HepG2 (cell line): ENCODE measurements around the gene ANKRD6. TPM values are rescaled to one million over a fixed set of nuclear protein-coding genes. Genes with fewer than 3 reads are reported as not detected.

Experiments
- ATAC-seq: fragments of 200-7000 bp; cut with Tn5 transposase; 3 replicates; pipeline ENCODE4 v1.9.1; 2020; ENCODE audit warnings: mild to moderate bottlenecking, moderate library complexity
- BruUV-seq: library from RNA; stranded (reverse); fragments of 400-500 nt; replicated peaks from 2 replicates; lab custom pipeline; 2021; lab: Mats Ljungman, UMichigan
- CTCF ChIA-PET: fragments of 300-600 bp; formaldehyde crosslinking; extraction: SDS; loops from one replicate; lab custom pipeline; 2021; ENCODE audit warnings: low total read pairs, inconsistent platforms, low intra/inter-chr PET ratio; lab: Yijun Ruan, JAX
- POLR2A ChIA-PET: fragments of 350-600 bp; sonication (Branson Sonifier 250); formaldehyde crosslinking; loops from one replicate; lab custom pipeline; 2020; ENCODE audit warnings: antibody characterized with exemption, inconsistent platforms; lab: Yijun Ruan, JAX
- DNase-seq: peaks from one replicate; pipeline ENCODE4 v3.0.0-alpha.2; 2015; ENCODE audit warnings: low spot score
- FAIRE-seq: peaks from 3 replicates; lab custom pipeline; 2011; peaks lifted over from hg19 to GRCh38; lab: Jason Lieb, UNC
- H2AFZ ChIP-seq: one replicate; pipeline ENCODE4 v1.6.1; 2011; ENCODE audit warnings: low read length, inconsistent platforms
- H3K27ac ChIP-seq: fragments of 300-600 bp; 3 replicates; pipeline ENCODE4 v1.8.0; 2011; ENCODE audit warnings: mixed run types, mild to moderate bottlenecking, mixed read lengths, low read length, inconsistent platforms; ENCODE audit not compliant: insufficient read depth; ENCODE audit errors: extremely low read length
- H3K27me3 ChIP-seq, 2 experiments: fragments of 200-600 bp in 1 of 2; 2 replicates in 1 of 2; 3 replicates in 1 of 2; pipeline versions ENCODE4 v1.6.0 to v1.8.0; 2011; ENCODE audit warnings: low read length in 2 of 2, mild to moderate bottlenecking in 2 of 2, moderate library complexity in 2 of 2, inconsistent platforms in 1 of 2; ENCODE audit not compliant: insufficient read depth in 2 of 2, control insufficient read depth in 1 of 2
- H3K36me3 ChIP-seq, 2 experiments: fragments of 200-600 bp in 1 of 2; replicated peaks in 1 of 2; 2 replicates in 1 of 2; 3 replicates in 1 of 2; pipeline versions ENCODE4 v1.5.1 to v1.8.0; 2011; ENCODE audit warnings: low read length in 2 of 2, inconsistent platforms in 1 of 2; ENCODE audit not compliant: insufficient read depth in 2 of 2, control insufficient read depth in 1 of 2
- H3K4me1 ChIP-seq: 2 replicates; pipeline ENCODE4 v1.5.1; 2012; ENCODE audit warnings: low read length, inconsistent platforms; ENCODE audit not compliant: insufficient read depth
- H3K4me2 ChIP-seq: 2 replicates; pipeline ENCODE4 v1.6.0; 2011; ENCODE audit warnings: low read depth, low read length, inconsistent platforms
- H3K4me3 ChIP-seq, 3 experiments: fragments of 200-600 bp in 1 of 3; sonication (generic), shearing (Covaris generic) in 1 of 3; replicated peaks in 1 of 3; 2 replicates each; pipeline ENCODE4 v1.5.1; 2011 to 2016; ENCODE audit warnings: low read length in 3 of 3, inconsistent platforms in 2 of 3, low read depth in 2 of 3, mild to moderate bottlenecking in 2 of 3, control low read depth in 1 of 3, mixed read lengths in 1 of 3; ENCODE audit not compliant: insufficient read depth in 1 of 3
- H3K79me2 ChIP-seq: one replicate; pipeline ENCODE4 v1.6.1; 2011; ENCODE audit warnings: low read length, inconsistent platforms; ENCODE audit not compliant: insufficient read depth
- H3K9ac ChIP-seq: 2 replicates; pipeline ENCODE4 v1.6.0; 2011; ENCODE audit warnings: mild to moderate bottlenecking, low read depth, low read length, inconsistent platforms; ENCODE audit not compliant: insufficient read depth
- H3K9me3 ChIP-seq: 2 replicates; pipeline ENCODE4 v1.5.1; 2012; ENCODE audit warnings: mild to moderate bottlenecking, low read length
- H4K20me1 ChIP-seq: 2 replicates; pipeline ENCODE4 v1.6.0; 2011; ENCODE audit warnings: inconsistent platforms, mild to moderate bottlenecking, low read length, moderate library complexity; ENCODE audit not compliant: insufficient read depth
- FOXC1 ChIP-seq: sonication (generic); formaldehyde crosslinking; IDR thresholded peaks from 2 replicates; pipeline ENCODE4 v1.8.0; 2022; ENCODE audit warnings: mild to moderate bottlenecking, missing genetic modification reagents, borderline replicate concordance
- MYNN ChIP-seq: sonication (generic); formaldehyde crosslinking; IDR thresholded peaks from 2 replicates; pipeline ENCODE4 v1.4.0; 2020; ENCODE audit warnings: mild to moderate bottlenecking, low read depth, missing genetic modification reagents
- RAD51 ChIP-seq: fragments of 450-650 bp; IDR thresholded peaks from 2 replicates; pipeline ENCODE4 v1.6.1; 2016; ENCODE audit warnings: borderline replicate concordance
- SAP130 ChIP-seq: IDR thresholded peaks from 2 replicates; pipeline ENCODE4 v1.6.1; 2016; ENCODE audit warnings: low read depth
- ZNF891 ChIP-seq: sonication (generic); formaldehyde crosslinking; IDR thresholded peaks from 2 replicates; pipeline ENCODE4 v1.5.0; 2020; ENCODE audit warnings: mild to moderate bottlenecking, missing genetic modification reagents
- WGBS: methylation state at CpG from one replicate; pipeline ENCODE4 v1.1.6; 2017; ENCODE audit warnings: low lambda C conversion rate; 5-methylcytosine and 5-hydroxymethylcytosine counted together
- in situ Hi-C: cut with HindIII; loops from 2 replicates; pipeline ENCODE4 v1.10.0; 2017; ENCODE audit warnings: low pct_unique_long_range_greater_than_20kb; ENCODE audit not compliant: extremely low pct_ligation_motif_present
- intact Hi-C: fragments of 100-400 bp; cut with micrococcal nuclease; formaldehyde crosslinking; loops from one replicate; pipeline ENCODE4 v1.10.0; 2022; ENCODE audit not compliant: unreplicated experiment
- polyA plus RNA-seq, 8 experiments: library from polyadenylated mRNA; depleted of rRNA in 3 of 8; stranded (reverse) in 7 of 8; unstranded in 1 of 8; fragments of >200 nt; fragmentation: Illumina TruSeq in 4 of 8; extraction: Trizol in 4 of 8; gene quantifications; 2 replicates each; pipeline versions ENCODE4 v1.2.1 to v1.2.3, GENCODE V29; 2011 to 2016; ENCODE audit warnings: low read depth in 4 of 8, missing spikeins in 1 of 8, mixed read lengths in 1 of 8; ENCODE audit not compliant: insufficient read depth in 1 of 8
- total RNA-seq, 5 experiments: library from RNA; depleted of rRNA; stranded (reverse); fragments of >200 nt; fragmentation: Illumina TruSeq; extraction: Trizol; gene quantifications; 2 replicates each; pipeline ENCODE4 v1.2.3, GENCODE V29; 2016; ENCODE audit warnings: low read depth in 1 of 5

The ANKRD6 gene
- total and polyA plus RNA-seq, 2 of the 13 experiments (the other 11 are each of a cell fraction or from before 2014, with no cell fraction given) = 0.18 to 0.36 TPM

GRCh38 chr6:89581689-89582088 lies 148.7 kb downstream of the ANKRD6 start:
- FAIRE-seq (no peak), ATAC-seq (no peak), DNase-seq (no peak)
- 0 out of 5 replicates have a peak, but pooled peaks cover 0 to under 1% of the 10 kb centered on the region in 2 experiments for H3K27me3 ChIP-seq
- H4K20me1 ChIP-seq = no peaks in the 10 kb centered on the region
- H3K79me2 ChIP-seq = no peaks in the 10 kb centered on the region
- TF ChIP-seq MYNN (CRISPR knock-in tag) = no peak
- POLR2A ChIA-PET = no interaction called here
- intact Hi-C loops = no loop called here
- H3K27ac ChIP-seq = no peak overlapping the region
- no peak overlapping the region for H3K9ac ChIP-seq
- no peaks in the 10 kb centered on the region for H3K4me1 ChIP-seq
- no TSS peak for BruUV-seq
- in situ Hi-C loops = no loop called here
- H3K4me2 ChIP-seq = no peak overlapping the region
- WGBS = 42% methylated on average over 4 of the region's 4 CpGs
- no peaks in the 10 kb centered on the region for H3K36me3 ChIP-seq
- H3K9me3 ChIP-seq = no peaks in the 10 kb centered on the region
- H3K4me3 ChIP-seq = no peak overlapping the region
- H2AFZ ChIP-seq = no peak overlapping the region
- CTCF ChIA-PET = no interaction called here

- FAIRE-seq = no peak
- BruUV-seq = no TSS peak
- Histone ChIP-seq H3K4me3 (no peak overlapping the region), H3K27ac (no peak overlapping the region), H4K20me1 (no peaks in the 10 kb centered on the region), H2AFZ (no peak overlapping the region), H3K4me1 (no peaks in the 10 kb centered on the region), H3K9me3 (no peaks in the 10 kb centered on the region), H3K79me2 (no peaks in the 10 kb centered on the region), H3K9ac (no peak overlapping the region), H3K27me3 (no peaks in the 10 kb centered on the region), H3K4me2 (no peak overlapping the region), H3K36me3 (no peaks in the 10 kb centered on the region)
- in situ Hi-C loops (no loop called here), intact Hi-C loops (no loop called here)
- ATAC-seq = no peak
- TF ChIP-seq FOXC1 (CRISPR knock-in tag) (no peak), RAD51 (no peak), ZNF891 (no peak), SAP130 (CRISPR knock-in tag) (no peak)
- no peak for DNase-seq
- CTCF ChIA-PET = no interaction called here
- 34% methylated on average over 4 of the region's 4 CpGs for WGBS
- POLR2A ChIA-PET = no interaction called here
Measured at GRCh38 chr6:89582669-89583325, 149.8 kb downstream of the ANKRD6 start.
